Mesothelial cell of epicardium (in vitro differentiated cells): ENCODE results near the gene HPN. TPM values are rescaled to one million over a fixed set of nuclear protein-coding genes. Genes with fewer than 3 reads are reported as not detected.

Experiments used
- DNase-seq, 2 experiments: peaks; one replicate each; pipeline ENCODE4 v3.0.0; 2021; ENCODE audit warnings: low spot score in 2 of 2; ENCODE audit not compliant: unreplicated experiment in 2 of 2
- H3K27ac Mint-ChIP-seq: 2 replicates; pipeline ENCODE4 v1.8.0; 2021; ENCODE audit warnings: mixed read lengths
- H3K27me3 Mint-ChIP-seq: 2 replicates; pipeline ENCODE4 v1.8.0; 2021; ENCODE audit warnings: low read depth, mixed read lengths
- H3K36me3 Mint-ChIP-seq: 2 replicates; pipeline ENCODE4 v1.8.0; 2021; ENCODE audit warnings: mixed read lengths
- H3K4me1 Mint-ChIP-seq: 2 replicates; pipeline ENCODE4 v1.8.0; 2021; ENCODE audit warnings: mixed read lengths
- H3K4me3 Mint-ChIP-seq: 2 replicates; pipeline ENCODE4 v1.8.0; 2021; ENCODE audit warnings: mild to moderate bottlenecking, moderate library complexity, mixed read lengths
- H3K9me3 Mint-ChIP-seq: 2 replicates; pipeline ENCODE4 v1.8.0; 2021; ENCODE audit warnings: mixed read lengths
- CTCF ChIP-seq: fragments of 200-600 bp; sonication (generic); IDR thresholded peaks from one replicate; pipeline ENCODE4 v1.5.0; 2021; ENCODE audit warnings: antibody characterized with exemption; ENCODE audit not compliant: unreplicated experiment
- total RNA-seq: library from RNA; stranded (reverse); gene quantifications from 3 replicates; pipeline ENCODE4 v1.2.1, GENCODE V29; 2021

HPN gene
- total RNA-seq, 1 donor from 2014 or later, result 21.3 TPM

GRCh38 chr19:35017507-35017906 lies 24.0 kb upstream of the HPN start:
- peaks cover 53% of the 10 kb centered on the region for H3K36me3 Mint-ChIP-seq
- H3K4me3 Mint-ChIP-seq, result no peak overlapping the region
- no peak for TF ChIP-seq CTCF
- H3K27me3 Mint-ChIP-seq, result no peaks in the 10 kb centered on the region
- no peak overlapping the region for H3K27ac Mint-ChIP-seq
- peaks cover 10% of the 10 kb centered on the region for H3K4me1 Mint-ChIP-seq
- no peaks in the 10 kb centered on the region for H3K9me3 Mint-ChIP-seq
- no peak for DNase-seq

- Mint-ChIP-seq H3K9me3 (no peaks in the 10 kb centered on the region), H3K27ac (no peak overlapping the region), H3K36me3 (peaks cover 47% of the 10 kb centered on the region), H3K4me1 (peaks cover 1% of the 10 kb centered on the region), H3K4me3 (no peak overlapping the region), H3K27me3 (no peaks in the 10 kb centered on the region)
- TF ChIP-seq CTCF, result no peak
- DNase-seq, result no peak
Measured at GRCh38 chr19:35018379-35018778, 23.1 kb upstream of the HPN start.

DNA sequence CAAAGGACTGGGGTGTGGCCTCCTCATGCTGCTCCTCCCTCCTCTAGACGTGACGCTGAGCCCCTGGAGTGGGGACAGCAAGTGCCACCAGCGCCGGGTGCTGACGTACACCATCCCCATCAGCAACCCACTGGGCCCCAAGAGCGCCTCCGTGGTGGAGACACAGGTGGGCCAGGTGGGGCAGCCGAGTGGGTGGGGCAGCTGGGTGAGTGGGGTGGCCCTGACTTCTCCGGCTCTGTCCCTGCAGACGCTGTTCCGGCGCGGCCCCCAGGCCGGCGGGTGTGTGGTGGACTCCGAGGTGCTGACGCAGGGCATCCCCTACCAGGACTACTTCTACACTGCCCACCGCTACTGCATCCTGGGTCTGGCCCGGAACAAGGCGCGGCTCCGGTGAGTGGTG lies 22.4 kb upstream of the HPN start:
- H3K9me3 Mint-ChIP-seq, result no peaks in the 10 kb centered on the region
- no peak for DNase-seq
- H3K4me1 Mint-ChIP-seq, result no peaks in the 10 kb centered on the region
- TF ChIP-seq CTCF, result no peak
- H3K36me3 Mint-ChIP-seq, result peaks cover 42% of the 10 kb centered on the region
- no peaks in the 10 kb centered on the region for H3K27me3 Mint-ChIP-seq
- no peak overlapping the region for H3K27ac Mint-ChIP-seq
- no peak overlapping the region for H3K4me3 Mint-ChIP-seq

DNA sequence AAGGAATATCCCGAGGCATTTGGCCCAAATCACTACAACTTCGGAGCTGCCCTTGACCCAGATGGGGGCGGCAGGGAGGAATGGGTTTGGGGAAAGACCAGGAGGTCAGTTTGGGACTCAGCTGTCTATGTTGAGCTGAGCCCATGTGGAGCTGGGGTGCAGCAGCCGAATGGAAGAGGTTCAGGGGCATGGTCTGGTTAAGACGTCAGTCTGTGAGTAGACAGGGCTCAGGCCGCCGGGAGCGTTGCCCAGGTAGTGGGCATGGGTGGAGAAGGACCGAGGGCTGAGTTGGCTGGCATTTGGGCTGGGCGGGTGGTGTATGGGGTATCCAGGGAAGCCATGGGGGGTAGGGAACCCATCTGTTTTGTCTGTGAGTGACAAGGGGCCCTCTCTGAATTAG lies 20.5 kb upstream of the HPN start:
- DNase-seq, result no peak
- Mint-ChIP-seq H3K4me1 (no peaks in the 10 kb centered on the region), H3K9me3 (no peaks in the 10 kb centered on the region), H3K27ac (no peak overlapping the region), H3K27me3 (no peaks in the 10 kb centered on the region), H3K4me3 (no peak overlapping the region), H3K36me3 (peaks cover 32% of the 10 kb centered on the region)
- no peak for TF ChIP-seq CTCF

GRCh38 chr19:35021596-35021995 lies 19.9 kb upstream of the HPN start:
- Mint-ChIP-seq H3K9me3 (no peaks in the 10 kb centered on the region), H3K36me3 (peaks cover 31% of the 10 kb centered on the region), H3K4me1 (no peaks in the 10 kb centered on the region), H3K27ac (no peak overlapping the region), H3K4me3 (no peak overlapping the region), H3K27me3 (no peaks in the 10 kb centered on the region)
- DNase-seq, result no peak
- no peak for TF ChIP-seq CTCF

GRCh38 chr19:35022460-35022859 lies 19.1 kb upstream of the HPN start:
- H3K27me3 Mint-ChIP-seq, result no peaks in the 10 kb centered on the region
- H3K4me1 Mint-ChIP-seq, result no peaks in the 10 kb centered on the region
- no peaks in the 10 kb centered on the region for H3K9me3 Mint-ChIP-seq
- H3K36me3 Mint-ChIP-seq, result peaks cover 33% of the 10 kb centered on the region
- DNase-seq, result no peak
- TF ChIP-seq CTCF, result no peak
- no peak overlapping the region for H3K4me3 Mint-ChIP-seq
- no peak overlapping the region for H3K27ac Mint-ChIP-seq
